Fibroblast of lung (primary cell): Measurements from ENCODE around the gene CAPZB. TPM values are rescaled to one million over a fixed set of nuclear protein-coding genes. Genes with fewer than 3 reads are reported as not detected.

Experiments used
- DNase-seq, 2 donors: peaks; one replicate each; pipeline versions ENCODE4 v3.0.0 to v3.0.0-alpha.2; 2010; ENCODE audit warnings: low read depth in 2 of 2
- H2AFZ ChIP-seq: 2 replicates; pipeline ENCODE4 v1.5.1; 2012; ENCODE audit warnings: low read length, control low read depth, inconsistent platforms
- H3K27ac ChIP-seq: 2 replicates; pipeline ENCODE4 v1.5.1; 2011; ENCODE audit warnings: low read length, control low read depth; ENCODE audit not compliant: insufficient read depth
- H3K27me3 ChIP-seq: 2 replicates; pipeline ENCODE4 v1.5.1; 2011; ENCODE audit warnings: mild to moderate bottlenecking, low read length; ENCODE audit not compliant: control insufficient read depth, insufficient read depth
- H3K36me3 ChIP-seq: 2 replicates; pipeline ENCODE4 v1.5.1; 2011; ENCODE audit warnings: low read length; ENCODE audit not compliant: control insufficient read depth, insufficient read depth
- H3K4me1 ChIP-seq: 2 replicates; pipeline ENCODE4 v1.5.1; 2011; ENCODE audit warnings: low read length; ENCODE audit not compliant: control insufficient read depth, insufficient read depth; ENCODE audit errors: extremely low read depth
- H3K4me2 ChIP-seq: 2 replicates; pipeline ENCODE4 v1.5.1; 2011; ENCODE audit warnings: low read length, control low read depth; ENCODE audit not compliant: insufficient read depth; ENCODE audit errors: extremely low read depth
- H3K4me3 ChIP-seq, 4 experiments: fragments of 200-600 bp in 1 of 4; sonication (generic) in 1 of 4; replicated peaks in 1 of 4; 2 replicates each; pipeline ENCODE4 v1.5.1; 2011 to 2016; ENCODE audit warnings: low read length in 4 of 4, low read depth in 3 of 4, mild to moderate bottlenecking in 3 of 4, control low read depth in 2 of 4, inconsistent platforms in 1 of 4, mixed read lengths in 1 of 4; ENCODE audit not compliant: insufficient read depth in 1 of 4; ENCODE audit errors: control extremely low read depth in 1 of 4
- H3K79me2 ChIP-seq: 2 replicates; pipeline ENCODE4 v1.5.1; 2012; ENCODE audit warnings: mild to moderate bottlenecking, low read length, inconsistent platforms; ENCODE audit not compliant: control insufficient read depth, insufficient read depth
- H3K9ac ChIP-seq: 2 replicates; pipeline ENCODE4 v1.5.1; 2011; ENCODE audit warnings: mild to moderate bottlenecking, low read length, control low read depth; ENCODE audit not compliant: insufficient read depth
- H3K9me3 ChIP-seq: 2 replicates; pipeline ENCODE4 v1.5.1; 2012; ENCODE audit warnings: low read depth, low read length; ENCODE audit not compliant: control insufficient read depth, insufficient read depth
- H4K20me1 ChIP-seq: 2 replicates; pipeline ENCODE4 v1.5.1; 2011; ENCODE audit warnings: low read length; ENCODE audit not compliant: control insufficient read depth, insufficient read depth; ENCODE audit errors: extremely low read depth
- CTCF ChIP-seq, 2 donors: IDR thresholded peaks in 1 of 2; conservative IDR thresholded peaks in 1 of 2; 1 replicate in 1 of 2; 2 replicates in 1 of 2; pipeline ENCODE4 v1.5.1; 2011 to 2012; ENCODE audit warnings: low read length in 2 of 2, control low read depth in 1 of 2, inconsistent platforms in 1 of 2, low read depth in 1 of 2, mild to moderate bottlenecking in 1 of 2
- EZH2 ChIP-seq: IDR thresholded peaks from 2 replicates; pipeline ENCODE4 v1.5.1; 2012; ENCODE audit warnings: low read length, control low read depth, mild to moderate bottlenecking; ENCODE audit errors: missing control alignments
- polyA plus RNA-seq, 2 donors: library from polyadenylated mRNA; depleted of rRNA in 1 of 2; stranded (reverse) in 1 of 2; unstranded in 1 of 2; fragments of >200 nt; gene quantifications; 2 replicates each; pipeline ENCODE4 v1.2.1, GENCODE V29; 2011 to 2012; ENCODE audit warnings: missing spikeins in 1 of 2
- total RNA-seq: library from RNA; depleted of rRNA; stranded (reverse); fragments of >200 nt; gene quantifications from 2 replicates; pipeline ENCODE4 v1.2.1, GENCODE V29; 2014

CAPZB gene
- total and polyA plus RNA-seq, 2 donors (not counting 1 experiment from before 2014, with no cell fraction given), result 104 to 495 TPM

GRCh38 chr1:19311931-19312781, 173.2 kb downstream of the CAPZB start, which contains the start of the genes AKR7A2 and SLC66A1:
Gene AKR7A2, minus strand, starts transcription at chr1:19312144. Its CDS starts 20 bp downstream, at chr1:19312124.
Gene SLC66A1, plus strand, starts transcription at chr1:19312326. Its CDS starts 5,352 bp downstream, at chr1:19317678.
- Histone ChIP-seq H3K27ac (peak within 1 kb of the TSS; percentile 88), H3K79me2 (peaks cover 30% of the 10 kb centered on the region), H4K20me1 (no peaks in the 10 kb centered on the region), H3K9me3 (no peaks in the 10 kb centered on the region), H3K4me2 (peak within 1 kb of the TSS; percentile 98), H3K4me1 (peaks cover 24% of the 10 kb centered on the region), H3K4me3 (peak within 1 kb of the TSS; percentile 68 to 79 (median 76)), H3K36me3 (peaks cover 3% of the 10 kb centered on the region), H2AFZ (peak within 1 kb of the TSS; percentile 53), H3K9ac (peak within 1 kb of the TSS; percentile 91), H3K27me3 (no peaks in the 10 kb centered on the region)
- no peak for TF ChIP-seq CTCF (conservative IDR thresholded peaks at IDR 0.05 in 1 of 2, IDR thresholded peaks at IDR 0.05 in 1 of 2; ENCODE audit: low read depth in 1 of 2, low read length in 2 of 2)
- TF ChIP-seq EZH2, result no peak
- peak; percentile 83 to 91 for DNase-seq

- peak overlapping the region; percentile 60 to 79 (median 70) for H3K4me3 ChIP-seq
- peak overlapping the region; percentile 98 for H3K4me2 ChIP-seq
- peak overlapping the region; percentile 53 for H2AFZ ChIP-seq
- peaks cover 24% of the 10 kb centered on the region for H3K4me1 ChIP-seq
- peaks cover 30% of the 10 kb centered on the region for H3K79me2 ChIP-seq
- H3K36me3 ChIP-seq, result peaks cover 3% of the 10 kb centered on the region
- no peak for TF ChIP-seq CTCF (conservative IDR thresholded peaks at IDR 0.05 in 1 of 2, IDR thresholded peaks at IDR 0.05 in 1 of 2; ENCODE audit: low read depth in 1 of 2, low read length in 2 of 2)
- no peak for TF ChIP-seq EZH2
- peak overlapping the region; percentile 61 for H3K27ac ChIP-seq
- H3K9me3 ChIP-seq, result no peaks in the 10 kb centered on the region
- H4K20me1 ChIP-seq, result no peaks in the 10 kb centered on the region
- peak overlapping the region; percentile 91 for H3K9ac ChIP-seq
- no peaks in the 10 kb centered on the region for H3K27me3 ChIP-seq
- no peak for DNase-seq
Observed at GRCh38 chr1:19311503-19311930, 173.8 kb downstream of the CAPZB start.

- DNase-seq, result no peak
- peak overlapping the region; percentile 60 to 79 (median 70) for H3K4me3 ChIP-seq
- H3K79me2 ChIP-seq, result peaks cover 30% of the 10 kb centered on the region
- peak overlapping the region; percentile 91 for H3K9ac ChIP-seq
- no peaks in the 10 kb centered on the region for H4K20me1 ChIP-seq
- peak overlapping the region; percentile 98 for H3K4me2 ChIP-seq
- peaks cover 24% of the 10 kb centered on the region for H3K4me1 ChIP-seq
- no peak for TF ChIP-seq CTCF (conservative IDR thresholded peaks at IDR 0.05 in 1 of 2, IDR thresholded peaks at IDR 0.05 in 1 of 2; ENCODE audit: low read depth in 1 of 2, low read length in 2 of 2)
- TF ChIP-seq EZH2, result no peak
- H3K27ac ChIP-seq, result peak overlapping the region; percentile 61
- H3K36me3 ChIP-seq, result peaks cover 5% of the 10 kb centered on the region
- H3K9me3 ChIP-seq, result no peaks in the 10 kb centered on the region
- H2AFZ ChIP-seq, result no peak overlapping the region
- H3K27me3 ChIP-seq, result no peaks in the 10 kb centered on the region
Observed at GRCh38 chr1:19310720-19311502, 174.4 kb downstream of the CAPZB start.
